ENCODE results near the gene KAT8.
A peak's percentile ranks its signal among the peaks of the same experiment; 100 is the strongest.

The KAT8 gene

GRCh38 chr16:31117384-31118222 is at the start of gene KAT8:
Gene KAT8 (plus strand): TSS chr16:31117664. CDS start chr16:31117682, 18 bp downstream.
- DNase-seq, result peak; percentile 95

- no peak for DNase-seq
Measured at GRCh38 chr16:31071861-31072260, 45.6 kb upstream of the KAT8 start.

DNA sequence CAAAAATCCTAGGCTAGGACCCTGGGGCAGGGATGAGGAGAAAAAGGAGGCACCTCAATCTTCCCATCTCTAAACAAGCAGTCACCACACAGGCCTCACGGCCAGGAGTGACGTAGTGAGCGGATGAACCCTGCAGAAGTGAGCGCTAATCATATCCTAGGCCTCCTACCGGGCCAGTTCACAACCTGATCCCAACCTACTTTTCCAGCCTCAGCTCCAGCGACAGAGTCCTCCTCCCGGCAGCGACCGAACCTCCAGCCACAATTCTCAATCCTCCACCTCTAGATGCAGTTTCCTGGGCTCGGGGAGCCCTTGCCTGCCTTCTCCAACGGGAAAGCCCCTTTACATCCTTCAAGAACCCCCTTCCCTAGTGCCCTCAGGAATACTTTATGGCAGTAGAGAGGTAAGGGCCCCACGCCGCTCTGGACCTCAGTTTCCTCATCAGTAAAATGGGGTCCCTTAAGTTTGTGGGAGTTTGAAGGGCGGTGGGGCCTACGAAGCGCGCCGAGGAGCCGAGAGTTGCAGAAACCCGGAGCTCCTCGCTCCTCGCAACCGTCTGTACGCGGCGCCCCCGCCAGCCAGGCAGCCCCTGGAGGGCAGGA is 44.8 kb upstream of the KAT8 start:
- DNase-seq, result no peak

DNA sequence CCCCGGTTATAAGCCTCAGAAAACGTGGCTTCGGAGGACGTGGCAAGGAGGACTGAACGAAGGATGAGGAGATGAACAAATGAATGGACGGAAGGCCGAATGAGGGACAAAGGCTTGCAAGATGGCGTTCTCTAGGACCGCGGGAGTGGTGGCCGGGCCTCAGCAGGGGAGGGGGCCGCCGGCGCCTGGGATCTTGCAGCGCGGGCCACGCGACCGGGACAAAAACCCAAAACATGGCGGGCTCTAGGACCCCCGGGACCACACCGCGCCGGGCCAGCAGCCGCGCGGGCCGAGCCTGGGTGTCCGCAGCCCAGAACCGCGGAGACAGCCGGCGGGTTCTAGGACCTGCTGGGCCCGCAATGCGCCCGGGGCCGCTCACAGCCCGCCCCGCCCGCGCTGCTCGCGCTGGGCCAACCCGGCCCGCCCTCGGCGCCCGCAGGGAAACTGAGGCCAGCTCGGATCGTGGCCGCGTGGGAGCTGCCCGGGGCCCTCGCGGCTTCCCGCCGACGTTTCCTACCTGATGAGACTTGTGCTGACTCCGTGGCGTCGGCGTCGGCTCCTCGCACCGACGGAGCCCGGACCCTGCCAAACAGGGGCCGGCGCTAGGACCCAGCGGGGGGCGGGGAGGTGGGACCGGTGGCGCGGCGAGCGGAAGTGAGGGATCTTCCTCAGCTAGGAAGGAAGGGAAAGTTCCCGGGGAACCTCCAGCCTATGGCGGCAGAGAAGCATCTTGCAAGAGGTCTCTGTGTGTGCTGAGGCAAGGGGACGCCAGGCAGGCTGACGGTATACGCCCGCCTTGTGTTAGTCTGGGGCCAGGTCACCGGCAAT is 44.1 kb upstream of the KAT8 start:
- peak; percentile 76 for DNase-seq

DNA sequence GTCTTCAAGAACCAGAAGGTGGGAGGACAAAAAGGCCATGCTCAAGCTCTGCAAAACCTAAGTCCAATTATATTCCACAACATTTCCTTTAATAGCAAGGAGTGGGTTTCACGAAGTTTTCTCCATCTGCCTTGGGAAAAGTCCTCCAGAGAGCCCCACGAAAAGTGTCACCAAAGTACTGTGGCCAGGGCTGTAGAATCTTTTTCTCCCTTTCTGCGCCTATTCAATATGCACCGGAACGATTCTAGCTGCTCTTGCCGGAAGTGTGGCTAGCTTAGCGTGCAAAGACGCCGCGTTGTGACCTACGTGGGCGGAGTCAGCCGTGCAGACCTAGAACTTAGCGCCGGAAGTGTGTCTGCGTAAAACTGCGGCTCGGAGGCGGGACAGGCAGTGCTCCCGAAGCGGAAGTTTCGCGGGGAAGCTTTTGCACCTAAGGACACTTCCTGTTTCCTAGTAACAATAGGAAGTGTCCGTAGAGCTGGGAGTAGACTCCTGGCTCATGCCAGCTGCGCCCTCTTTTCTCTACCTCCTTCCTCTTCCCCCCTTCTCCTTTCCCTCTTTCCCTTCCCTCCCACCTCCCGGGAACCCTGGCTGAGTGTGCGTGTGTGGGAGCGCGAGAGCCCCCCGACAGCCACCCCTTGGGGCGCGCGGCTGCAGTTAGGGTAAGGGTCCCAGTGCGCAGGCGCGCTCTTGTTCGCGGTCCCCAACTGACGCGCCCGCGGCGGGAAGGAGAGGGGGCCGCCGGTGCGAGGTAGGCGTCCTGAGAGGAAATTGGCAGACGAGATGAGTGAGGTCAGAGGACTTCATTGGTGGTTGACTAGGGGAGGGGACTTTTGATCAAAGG is 43.3 kb upstream of the KAT8 start, which contains the start of the genes ZNF646 and ZNF668:
Gene ZNF646 (plus strand): TSS at position 453 of the 844 bp plus-strand sequence. CDS start 1,903 bp downstream, outside the sequence.
Gene ZNF668 (minus strand): TSS at position 271 of the 844 bp plus-strand sequence. CDS start 9,781 bp downstream, outside the sequence.
- peak; percentile 83 for DNase-seq

GRCh38 chr16:31074814-31075183 is 42.7 kb upstream of the KAT8 start:
- DNase-seq, result no peak

DNA sequence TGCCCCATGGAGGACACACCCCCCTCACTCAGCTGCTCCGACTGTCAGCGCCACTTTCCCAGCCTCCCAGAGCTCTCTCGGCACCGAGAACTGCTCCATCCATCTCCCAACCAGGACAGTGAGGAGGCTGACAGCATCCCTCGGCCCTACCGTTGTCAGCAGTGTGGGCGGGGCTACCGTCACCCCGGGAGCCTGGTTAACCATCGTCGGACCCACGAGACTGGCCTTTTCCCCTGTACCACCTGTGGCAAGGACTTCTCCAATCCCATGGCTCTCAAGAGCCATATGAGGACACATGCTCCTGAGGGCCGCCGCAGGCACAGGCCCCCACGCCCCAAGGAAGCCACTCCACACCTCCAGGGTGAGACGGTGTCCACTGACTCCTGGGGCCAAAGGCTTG is 41.1 kb upstream of the KAT8 start:
- no peak for DNase-seq

DNA sequence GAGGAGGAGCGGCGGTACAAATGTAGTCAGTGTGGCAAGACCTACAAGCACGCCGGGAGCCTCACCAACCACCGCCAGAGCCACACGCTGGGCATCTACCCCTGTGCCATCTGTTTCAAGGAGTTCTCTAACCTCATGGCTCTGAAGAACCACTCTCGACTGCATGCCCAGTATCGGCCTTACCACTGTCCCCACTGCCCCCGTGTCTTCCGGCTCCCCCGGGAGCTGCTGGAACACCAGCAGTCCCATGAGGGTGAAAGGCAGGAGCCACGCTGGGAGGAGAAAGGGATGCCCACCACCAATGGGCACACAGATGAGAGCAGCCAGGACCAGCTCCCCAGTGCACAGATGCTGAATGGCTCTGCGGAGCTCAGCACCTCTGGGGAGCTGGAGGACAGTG is 40.4 kb upstream of the KAT8 start:
- no peak for DNase-seq

- no peak for DNase-seq
Measured at GRCh38 chr16:31077592-31078396, 39.7 kb upstream of the KAT8 start.

DNA sequence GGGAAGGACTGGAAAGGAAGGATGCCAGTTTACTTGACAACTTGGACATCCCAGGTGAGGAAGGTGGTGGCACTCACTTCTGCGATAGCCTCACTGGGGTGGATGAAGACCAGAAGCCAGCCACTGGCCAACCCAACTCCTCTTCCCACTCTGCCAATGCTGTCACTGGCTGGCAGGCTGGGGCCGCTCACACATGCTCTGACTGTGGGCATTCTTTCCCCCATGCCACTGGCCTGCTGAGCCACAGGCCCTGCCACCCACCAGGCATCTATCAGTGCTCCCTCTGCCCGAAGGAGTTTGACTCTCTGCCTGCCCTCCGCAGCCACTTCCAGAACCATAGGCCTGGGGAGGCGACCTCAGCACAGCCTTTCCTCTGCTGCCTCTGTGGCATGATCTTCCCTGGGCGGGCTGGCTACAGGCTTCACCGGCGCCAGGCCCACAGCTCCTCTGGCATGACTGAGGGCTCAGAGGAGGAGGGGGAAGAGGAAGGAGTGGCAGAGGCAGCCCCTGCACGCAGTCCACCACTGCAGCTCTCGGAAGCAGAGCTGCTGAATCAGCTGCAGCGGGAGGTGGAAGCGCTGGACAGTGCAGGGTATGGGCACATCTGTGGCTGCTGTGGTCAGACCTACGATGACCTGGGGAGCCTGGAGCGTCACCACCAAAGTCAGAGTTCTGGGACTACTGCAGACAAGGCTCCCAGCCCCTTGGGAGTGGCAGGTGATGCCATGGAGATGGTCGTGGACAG is 38.7 kb upstream of the KAT8 start:
- no peak for DNase-seq

GRCh38 chr16:31079342-31079944 is 38.0 kb upstream of the KAT8 start:
- no peak for DNase-seq

GRCh38 chr16:31080035-31080629 is 37.3 kb upstream of the KAT8 start:
- no peak for DNase-seq

GRCh38 chr16:31080756-31081419 is 36.6 kb upstream of the KAT8 start:
- no peak for DNase-seq

DNA sequence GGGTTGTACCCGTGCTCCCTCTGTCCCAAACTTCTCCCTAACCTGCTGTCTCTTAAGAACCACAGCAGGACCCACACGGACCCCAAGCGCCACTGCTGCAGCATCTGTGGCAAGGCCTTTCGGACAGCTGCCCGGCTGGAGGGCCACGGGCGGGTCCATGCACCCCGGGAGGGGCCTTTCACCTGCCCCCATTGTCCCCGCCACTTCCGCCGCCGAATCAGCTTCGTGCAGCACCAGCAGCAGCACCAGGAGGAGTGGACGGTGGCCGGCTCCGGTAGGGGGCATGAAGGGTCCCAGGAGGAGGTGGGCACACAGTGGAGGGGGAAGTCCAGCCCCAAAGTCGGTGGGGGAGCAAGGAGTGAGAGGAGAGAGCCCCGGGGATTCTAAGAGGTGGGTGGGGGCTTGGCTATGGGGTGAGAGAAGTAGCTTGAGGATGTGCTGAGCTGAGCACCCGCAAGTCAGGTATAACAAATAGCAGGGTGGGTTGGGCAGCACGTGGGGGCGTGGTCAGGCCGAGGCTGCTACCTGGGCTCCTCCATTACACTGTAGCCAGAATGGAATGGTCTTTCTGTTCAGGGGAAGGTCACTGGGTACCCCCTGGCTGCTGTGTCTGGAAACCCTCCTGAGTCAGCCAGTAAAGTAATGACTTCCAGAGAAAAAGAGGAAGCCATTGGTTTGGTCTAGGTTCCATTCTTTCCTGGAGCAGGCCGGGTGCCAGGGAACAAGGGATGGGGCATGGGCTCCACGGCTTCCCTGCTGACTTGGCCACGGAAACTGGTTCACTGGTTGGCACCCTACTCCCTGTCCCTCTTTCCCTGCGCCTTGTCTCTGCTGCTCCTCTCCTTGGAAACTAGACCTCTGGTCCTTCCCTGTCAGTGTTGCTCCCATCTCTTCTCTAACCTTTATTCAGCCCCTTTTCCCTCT is 35.8 kb upstream of the KAT8 start:
- DNase-seq, result no peak

GRCh38 chr16:31082368-31083045 is 35.0 kb upstream of the KAT8 start:
- no peak for DNase-seq

DNA sequence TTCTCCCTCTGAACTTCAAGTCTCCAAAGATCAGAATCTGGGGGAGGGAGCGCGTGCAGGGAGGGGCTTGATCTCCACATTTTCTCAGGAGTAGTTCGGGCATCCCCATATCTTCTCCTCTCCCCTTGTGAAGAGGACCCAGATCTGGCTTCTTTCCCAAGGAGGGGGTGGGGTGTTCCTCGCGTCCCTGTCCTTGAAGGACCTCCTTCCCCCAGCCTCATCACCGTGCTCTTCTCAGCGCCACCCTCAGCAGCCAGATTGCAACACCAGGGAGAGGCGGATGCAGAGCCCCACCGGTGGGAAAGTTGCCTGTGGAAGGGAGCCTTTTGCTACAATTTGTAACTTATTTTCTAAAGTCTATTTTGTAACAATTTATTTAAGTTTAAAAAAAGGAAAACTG is 34.4 kb upstream of the KAT8 start:
- no peak for DNase-seq

DNA sequence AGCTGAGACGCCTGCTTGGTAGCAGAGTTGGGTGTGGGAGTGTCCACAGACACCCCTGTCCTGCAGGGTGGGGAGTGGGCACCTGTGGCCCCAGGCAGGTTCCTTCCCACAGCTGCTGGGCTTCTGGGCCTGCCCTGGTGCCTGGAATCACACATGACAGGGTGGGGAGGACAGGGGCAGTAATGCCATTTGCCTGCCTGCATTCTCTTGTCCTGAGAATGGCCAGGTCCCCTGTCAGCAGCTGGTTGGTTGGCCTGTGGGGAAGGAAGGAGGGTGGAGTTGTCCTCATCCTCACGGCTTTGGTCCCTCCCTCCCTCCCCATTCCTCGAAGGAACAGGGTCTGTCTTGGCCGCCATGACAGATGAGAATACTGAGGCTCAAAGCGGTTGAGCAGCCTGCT is 33.9 kb upstream of the KAT8 start:
- no peak for DNase-seq

- DNase-seq, result no peak
Measured at GRCh38 chr16:31083981-31084380, 33.5 kb upstream of the KAT8 start.
